DND-41 (cell line): Measurements from ENCODE around the gene SQOR.

ENCODE experiments used
- ATAC-seq: fragments of 200-7000 bp; cut with Tn5 transposase; 3 replicates; pipeline ENCODE4 v1.9.1; 2021; ENCODE audit warnings: low read depth; ENCODE audit not compliant: insufficient read depth
- DNase-seq: peaks from one replicate; pipeline ENCODE4 v3.0.0-alpha.2; 2020
- H2AFZ ChIP-seq: 2 replicates; pipeline ENCODE4 v1.6.0; 2012; ENCODE audit warnings: low read depth, low read length
- H3K27ac ChIP-seq: 2 replicates; pipeline ENCODE4 v1.5.1; 2012; ENCODE audit warnings: low read length, inconsistent platforms
- H3K27me3 ChIP-seq: fragments of 200-600 bp; sonication (generic); 2 replicates; pipeline ENCODE4 v1.6.0; 2012; ENCODE audit warnings: low read length, mild to moderate bottlenecking, inconsistent platforms; ENCODE audit not compliant: insufficient read depth, poor library complexity
- H3K36me3 ChIP-seq: 2 replicates; pipeline ENCODE4 v1.5.1; 2012; ENCODE audit warnings: low read length, inconsistent platforms; ENCODE audit not compliant: insufficient read depth
- H3K4me1 ChIP-seq: 2 replicates; pipeline ENCODE4 v1.5.1; 2012; ENCODE audit warnings: mild to moderate bottlenecking, low read length; ENCODE audit not compliant: insufficient read depth
- H3K4me2 ChIP-seq: 2 replicates; pipeline ENCODE4 v1.6.0; 2012; ENCODE audit warnings: mild to moderate bottlenecking, moderate library complexity, low read length, inconsistent platforms; ENCODE audit not compliant: insufficient read depth
- H3K4me3 ChIP-seq, 2 experiments: fragments of 200-600 bp in 1 of 2; shearing (Covaris generic) in 1 of 2; 2 replicates each; pipeline ENCODE4 v1.5.1; 2012 to 2016; ENCODE audit warnings: inconsistent platforms in 2 of 2, low read length in 2 of 2, mild to moderate bottlenecking in 2 of 2, low read depth in 1 of 2, moderate library complexity in 1 of 2
- H3K79me2 ChIP-seq: 2 replicates; pipeline ENCODE4 v1.6.0; 2012; ENCODE audit warnings: low read length, inconsistent platforms; ENCODE audit not compliant: insufficient read depth
- H3K9ac ChIP-seq: 2 replicates; pipeline ENCODE4 v1.6.0; 2012; ENCODE audit warnings: low read depth, mild to moderate bottlenecking, inconsistent platforms, low read length, moderate library complexity
- H3K9me3 ChIP-seq: 2 replicates; pipeline ENCODE4 v1.5.1; 2012; ENCODE audit warnings: low read length, moderate library complexity, mild to moderate bottlenecking, inconsistent platforms; ENCODE audit not compliant: insufficient read depth, severe bottlenecking
- H4K20me1 ChIP-seq: 2 replicates; pipeline ENCODE4 v1.6.0; 2012; ENCODE audit warnings: low read length; ENCODE audit not compliant: insufficient read depth
- CTCF ChIP-seq: IDR thresholded peaks from 2 replicates; pipeline ENCODE4 v1.5.1; 2012; ENCODE audit warnings: borderline replicate concordance, low read length, moderate library complexity, mild to moderate bottlenecking; ENCODE audit not compliant: poor library complexity, severe bottlenecking; ENCODE audit errors: extremely low read depth
- EZH2 ChIP-seq: IDR thresholded peaks from 3 replicates; pipeline ENCODE4 v1.6.1; 2012; ENCODE audit warnings: borderline replicate concordance, low read depth, mild to moderate bottlenecking, moderate library complexity, low read length, inconsistent platforms; ENCODE audit not compliant: severe bottlenecking

Gene SQOR

GRCh38 chr15:45644437-45644836 is 9.6 kb downstream of the SQOR start:
- no peak overlapping the region for H3K4me2 ChIP-seq
- no peaks in the 10 kb centered on the region for H3K9me3 ChIP-seq
- H3K9ac ChIP-seq, result no peak overlapping the region
- no peak overlapping the region for H3K27ac ChIP-seq
- ATAC-seq (no peak), DNase-seq (no peak)
- H2AFZ ChIP-seq, result no peak overlapping the region
- H3K4me1 ChIP-seq, result no peaks in the 10 kb centered on the region
- H3K4me3 ChIP-seq, result no peak overlapping the region
- peaks cover 5% of the 10 kb centered on the region for H3K27me3 ChIP-seq
- H3K79me2 ChIP-seq, result no peaks in the 10 kb centered on the region
- H4K20me1 ChIP-seq, result no peaks in the 10 kb centered on the region
- no peaks in the 10 kb centered on the region for H3K36me3 ChIP-seq
- TF ChIP-seq EZH2 (no peak), CTCF (no peak)

GRCh38 chr15:45645026-45645980 is 10.5 kb downstream of the SQOR start:
- Histone ChIP-seq H3K27ac (no peak overlapping the region), H3K4me1 (no peaks in the 10 kb centered on the region), H3K4me3 (no peak overlapping the region), H3K36me3 (no peaks in the 10 kb centered on the region), H3K27me3 (peaks cover 5% of the 10 kb centered on the region), H3K9ac (no peak overlapping the region), H2AFZ (no peak overlapping the region), H3K9me3 (no peaks in the 10 kb centered on the region), H3K4me2 (no peak overlapping the region), H4K20me1 (no peaks in the 10 kb centered on the region), H3K79me2 (no peaks in the 10 kb centered on the region)
- TF ChIP-seq EZH2 (no peak), CTCF (no peak)
- ATAC-seq, result no peak
- DNase-seq, result no peak

- Histone ChIP-seq H2AFZ (no peak overlapping the region), H4K20me1 (no peaks in the 10 kb centered on the region), H3K27me3 (peaks cover 4% of the 10 kb centered on the region), H3K79me2 (no peaks in the 10 kb centered on the region), H3K9ac (no peak overlapping the region), H3K27ac (no peak overlapping the region), H3K4me1 (no peaks in the 10 kb centered on the region), H3K9me3 (no peaks in the 10 kb centered on the region), H3K4me2 (no peak overlapping the region), H3K4me3 (no peak overlapping the region), H3K36me3 (no peaks in the 10 kb centered on the region)
- no peak for DNase-seq
- ATAC-seq, result no peak
- TF ChIP-seq EZH2 (no peak), CTCF (no peak)
These were observed 11.4 kb downstream of the SQOR start for GRCh38 chr15:45646220-45646619.
